IMR-90 (cell line): ENCODE measurements around the gene GALP. TPM values are rescaled to one million over a fixed set of nuclear protein-coding genes. Genes with fewer than 3 reads are reported as not detected.

ENCODE experiments used
- ATAC-seq: fragments of 200-7000 bp; cut with Tn5 transposase; 2 replicates; pipeline ENCODE4 v1.9.1; 2020; ENCODE audit warnings: low read depth, mild to moderate bottlenecking, moderate library complexity
- BruUV-seq: library from RNA; stranded (reverse); fragments of 400-500 nt; replicated peaks from 2 replicates; lab custom pipeline; 2021; lab: Mats Ljungman, UMichigan
- CTCF ChIA-PET: fragments of 300-600 bp; formaldehyde crosslinking; extraction: SDS; loops from one replicate; lab custom pipeline; 2021; ENCODE audit warnings: antibody characterized with exemption; lab: Yijun Ruan, JAX
- POLR2A ChIA-PET: fragments of 300-600 bp; sonication (Branson Sonifier 250); formaldehyde crosslinking; loops from one replicate; lab custom pipeline; 2022; ENCODE audit warnings: antibody characterized with exemption; ENCODE audit not compliant: unreplicated experiment; lab: Charles Lee
- DNase-seq: peaks from one replicate; pipeline ENCODE4 v3.0.0; 2013
- H2AFZ ChIP-seq: replicated peaks from 2 replicates; pipeline ENCODE3; 2013; ENCODE audit warnings: low read length, mild to moderate bottlenecking; ENCODE audit not compliant: poor library complexity
- H2AK5ac ChIP-seq: 2 replicates; pipeline ENCODE4 v1.6.1; 2013; ENCODE audit warnings: low read depth, low read length, inconsistent platforms
- H2AK9ac ChIP-seq: replicated peaks from 2 replicates; pipeline ENCODE3; 2013; ENCODE audit warnings: mild to moderate bottlenecking, low read depth, low read length, moderate library complexity; ENCODE audit not compliant: poor library complexity
- H2BK120ac ChIP-seq: 2 replicates; pipeline ENCODE4 v1.6.1; 2013; ENCODE audit warnings: low read depth, low read length, inconsistent platforms
- H2BK15ac ChIP-seq: 3 replicates; pipeline ENCODE4 v1.6.1; 2013; ENCODE audit warnings: low read depth, low read length, inconsistent platforms
- H2BK20ac ChIP-seq: 2 replicates; pipeline ENCODE4 v1.6.1; 2013; ENCODE audit warnings: low read depth, mild to moderate bottlenecking, inconsistent platforms, low read length, moderate library complexity
- H2BK5ac ChIP-seq: 2 replicates; pipeline ENCODE4 v1.6.1; 2013; ENCODE audit warnings: mild to moderate bottlenecking, low read depth, low read length, inconsistent platforms; ENCODE audit not compliant: poor library complexity, severe bottlenecking
- H3K14ac ChIP-seq: replicated peaks from 2 replicates; pipeline ENCODE4 v1.6.1; 2013; ENCODE audit warnings: low read depth, low read length, inconsistent platforms
- H3K18ac ChIP-seq: 2 replicates; pipeline ENCODE4 v1.6.1; 2013; ENCODE audit warnings: low read depth, low read length, control low read depth
- H3K23ac ChIP-seq: 2 replicates; pipeline ENCODE4 v1.6.1; 2013; ENCODE audit warnings: low read depth, low read length, inconsistent platforms
- H3K27ac ChIP-seq: 2 replicates; pipeline ENCODE4 v1.5.1; 2013; ENCODE audit warnings: mild to moderate bottlenecking, control low read depth, low read length; ENCODE audit not compliant: insufficient read depth
- H3K27me3 ChIP-seq: 2 replicates; pipeline ENCODE4 v1.6.1; 2013; ENCODE audit warnings: low read length; ENCODE audit not compliant: control insufficient read depth, insufficient read depth
- H3K36me3 ChIP-seq: 2 replicates; pipeline ENCODE4 v1.6.1; 2013; ENCODE audit warnings: low read length, mixed read lengths; ENCODE audit not compliant: control insufficient read depth, insufficient read depth
- H3K4ac ChIP-seq: 2 replicates; pipeline ENCODE4 v1.6.1; 2013; ENCODE audit warnings: low read depth, low read length, inconsistent platforms
- H3K4me1 ChIP-seq: 2 replicates; pipeline ENCODE4 v1.6.1; 2013; ENCODE audit warnings: low read length, mixed read lengths; ENCODE audit not compliant: control insufficient read depth, insufficient read depth
- H3K4me2 ChIP-seq: 2 replicates; pipeline ENCODE4 v1.6.1; 2013; ENCODE audit warnings: low read depth, mild to moderate bottlenecking, control low read depth, low read length, moderate library complexity
- H3K4me3 ChIP-seq: 2 replicates; pipeline ENCODE4 v1.5.1; 2013; ENCODE audit warnings: low read depth, mild to moderate bottlenecking, control low read depth, low read length, moderate library complexity; ENCODE audit not compliant: insufficient read depth
- H3K56ac ChIP-seq: 2 replicates; pipeline ENCODE4 v1.6.1; 2013; ENCODE audit warnings: low read length, inconsistent platforms; ENCODE audit not compliant: insufficient read depth; ENCODE audit errors: extremely low read depth
- H3K79me1 ChIP-seq, 2 experiments: 2 replicates each; pipeline ENCODE4 v1.6.1; 2013; ENCODE audit warnings: low read length in 2 of 2, inconsistent platforms in 1 of 2, low read depth in 1 of 2
- H3K9ac ChIP-seq: 2 replicates; pipeline ENCODE4 v1.6.1; 2013; ENCODE audit warnings: low read depth, low read length, control low read depth
- H3K9me1 ChIP-seq: 2 replicates; pipeline ENCODE4 v1.6.1; 2013; ENCODE audit warnings: low read length, inconsistent platforms; ENCODE audit not compliant: insufficient read depth
- H3K9me3 ChIP-seq: 2 replicates; pipeline ENCODE4 v1.6.1; 2013; ENCODE audit warnings: low read length; ENCODE audit not compliant: control insufficient read depth, insufficient read depth
- H4K20me1 ChIP-seq: 2 replicates; pipeline ENCODE4 v1.6.1; 2013; ENCODE audit warnings: low read length, inconsistent platforms; ENCODE audit not compliant: insufficient read depth
- H4K5ac ChIP-seq: 2 replicates; pipeline ENCODE4 v1.6.1; 2013; ENCODE audit warnings: mild to moderate bottlenecking, low read depth, low read length, control low read depth
- H4K8ac ChIP-seq, 2 experiments: 2 replicates each; pipeline ENCODE4 v1.6.1; 2013; ENCODE audit warnings: low read depth in 2 of 2, low read length in 2 of 2, control low read depth in 1 of 2, inconsistent platforms in 1 of 2
- H4K91ac ChIP-seq: 2 replicates; pipeline ENCODE4 v1.6.1; 2013; ENCODE audit warnings: low read depth, low read length, inconsistent platforms; ENCODE audit not compliant: insufficient read depth
- MAZ ChIP-seq: IDR thresholded peaks from 2 replicates; pipeline ENCODE4 v1.6.1; 2012; ENCODE audit warnings: low read depth, mild to moderate bottlenecking, low read length, improper control_type of control experiment, moderate library complexity, borderline replicate concordance
- POLR2A ChIP-seq: IDR thresholded peaks from 2 replicates; pipeline ENCODE4 v1.6.1; 2012; ENCODE audit warnings: mild to moderate bottlenecking, low read depth, low read length
- RAD21 ChIP-seq: IDR thresholded peaks from 2 replicates; pipeline ENCODE4 v1.6.1; 2012; ENCODE audit warnings: low read length, improper control_type of control experiment
- SMC3 ChIP-seq: fragments of 150-350 bp; IDR thresholded peaks from 2 replicates; pipeline ENCODE4 v1.6.1; 2016; ENCODE audit warnings: low read depth, mild to moderate bottlenecking, antibody characterized with exemption, low read length, moderate library complexity
- WGBS, 2 experiments: methylation state at CpG; one replicate each; pipeline versions ENCODE4 v1.1.5 to v1.1.7; 2013; ENCODE audit warnings: missing lambda C conversion rate in 2 of 2; ENCODE audit not compliant: insufficient read length in 1 of 2; ENCODE audit errors: extremely low coverage in 2 of 2; 5-methylcytosine and 5-hydroxymethylcytosine counted together
- dilution Hi-C: fragments of 300-500 bp; cut with HindIII; formaldehyde crosslinking; loops from one replicate; pipeline ENCODE4 v1.14.3; 2018; ENCODE audit warnings: low sequenced_read_pairs; ENCODE audit not compliant: unreplicated experiment
- in situ Hi-C: fragments of 300-500 bp; cut with MboI; formaldehyde crosslinking; loops from 3 replicates; pipeline ENCODE4 v1.14.3; 2019; ENCODE audit warnings: low sequenced_read_pairs, inconsistent platforms, mixed read lengths
- intact Hi-C: fragments of 100-400 bp; cut with micrococcal nuclease; formaldehyde crosslinking; loops from 2 replicates; pipeline ENCODE4 v1.10.0; 2022
- polyA plus RNA-seq, 3 experiments: library from polyadenylated mRNA; depleted of rRNA; stranded (reverse); fragments of >200 nt; gene quantifications; 2 replicates each; pipeline ENCODE4 v1.2.3, GENCODE V29; 2012; ENCODE audit warnings: low replicate concordance in 1 of 3
- total RNA-seq: library from RNA; depleted of rRNA; stranded (reverse); fragments of >200 nt; gene quantifications from 2 replicates; pipeline ENCODE4 v1.2.3, GENCODE V29; 2012
- TF ChIP-seq, protein P1 (sequence below): fragments of 150-350 bp; IDR thresholded peaks from 2 replicates; pipeline ENCODE4 v1.6.1; 2017; ENCODE audit warnings: mild to moderate bottlenecking, antibody characterized with exemption, low read length, low read depth

Gene GALP
- total and polyA plus RNA-seq, 2 of the 4 experiments (the other 2 are of a cell fraction): not detected

DNA sequence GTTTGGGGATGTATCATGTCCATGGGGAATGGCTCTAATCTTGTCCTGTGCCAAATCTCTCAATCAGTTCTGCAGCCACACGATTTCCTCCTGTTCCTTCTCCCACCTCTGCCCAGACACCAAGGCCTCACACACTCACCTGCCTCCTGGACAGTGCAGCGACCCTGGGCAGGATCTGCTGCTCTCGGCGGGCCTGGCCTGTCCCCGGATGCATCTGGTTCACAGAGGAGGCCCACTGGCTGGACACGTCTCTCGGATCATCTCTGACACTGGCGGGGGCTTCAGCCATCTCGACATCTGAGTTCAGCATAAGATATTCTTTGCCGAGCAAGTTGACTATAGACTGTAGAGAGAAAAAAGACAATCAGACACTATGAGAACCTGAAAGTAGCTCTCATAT is 15.9 kb downstream of the GALP start:
- ATAC-seq: no peak
- in situ Hi-C loops (no loop called here), dilution Hi-C loops (no loop called here), intact Hi-C loops (no loop called here)
- Histone ChIP-seq H3K9me3 (peaks cover under 1% of the 10 kb centered on the region; the same call in 1 of the 2 replicates), H3K27ac (no peak overlapping the region), H3K36me3 (no peaks in the 10 kb centered on the region), H3K4me3 (no peak overlapping the region), H3K56ac (no peak overlapping the region), H4K5ac (no peak overlapping the region), H3K4me1 (no peaks in the 10 kb centered on the region), H3K79me1 (no peaks in the 10 kb centered on the region), H3K27me3 (no peaks in the 10 kb centered on the region), H4K91ac (no peak overlapping the region), H2BK5ac (no peak overlapping the region), H2BK20ac (no peak overlapping the region), H3K18ac (no peak overlapping the region), H2BK15ac (no peak overlapping the region), H2BK120ac (no peak overlapping the region), H2AFZ (no peak overlapping the region), H2AK5ac (no peak overlapping the region), H3K4me2 (no peak overlapping the region), H3K4ac (no peak overlapping the region), H2AK9ac (no peak overlapping the region), H3K23ac (no peak overlapping the region), H4K8ac (no peak overlapping the region), H3K9ac (no peak overlapping the region), H3K9me1 (no peaks in the 10 kb centered on the region), H4K20me1 (no peaks in the 10 kb centered on the region), H3K14ac (no peak overlapping the region)
- WGBS, 2 experiments: 8% methylated on average over 2 of the region's 10 CpGs; no CpG with 5 or more reads in 1 of the 2 experiments
- TF ChIP-seq RAD21 (no peak), MAZ (no peak), SMC3 (no peak), POLR2A (no peak)
- TF ChIP-seq, protein P1, sequence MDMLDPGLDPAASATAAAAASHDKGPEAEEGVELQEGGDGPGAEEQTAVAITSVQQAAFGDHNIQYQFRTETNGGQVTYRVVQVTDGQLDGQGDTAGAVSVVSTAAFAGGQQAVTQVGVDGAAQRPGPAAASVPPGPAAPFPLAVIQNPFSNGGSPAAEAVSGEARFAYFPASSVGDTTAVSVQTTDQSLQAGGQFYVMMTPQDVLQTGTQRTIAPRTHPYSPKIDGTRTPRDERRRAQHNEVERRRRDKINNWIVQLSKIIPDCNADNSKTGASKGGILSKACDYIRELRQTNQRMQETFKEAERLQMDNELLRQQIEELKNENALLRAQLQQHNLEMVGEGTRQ: no peak
- no peak for DNase-seq
- ChIA-PET POLR2A (no interaction called here), CTCF (no interaction called here)
- no TSS peak for BruUV-seq
